ENCODE measurements around the gene MCCC2. TPM values are rescaled to one million over a fixed set of nuclear protein-coding genes. Genes with fewer than 3 reads are reported as not detected.
"Not testable (repeated sequence)": the region's sequence is repeated elsewhere in the genome, so short reads cannot be mapped to it uniquely, and the experiment has no call there.

MCCC2 gene
- total RNA-seq, 1 experiment from 2014 or later, result 51.1 TPM

GRCh38 chr5:71640408-71640807 is 53.3 kb downstream of the MCCC2 start:
- BruUV-seq (replicated peaks), result no TSS peak
- ChIA-PET CTCF (interaction anchor here (0.7 kb wide), 1 partner anchor 282 kb away, joined by 3 read pairs; no protein-coding TSS in a partner anchor), POLR2A (interaction anchor here (0.6 kb wide), 1 partner anchor 176 kb away, joined by 3 read pairs; no protein-coding TSS in a partner anchor)
- DNase-seq (ENCODE audit: unreplicated experiment), result no peak
- intact Hi-C loops (cut with micrococcal nuclease), result no loop called here
- H3K4me3 Mint-ChIP-seq (ENCODE audit: unreplicated experiment), result no peak overlapping the region
- no peak overlapping the region for H3K27ac Mint-ChIP-seq (ENCODE audit: low read depth, unreplicated experiment)
- H3K36me3 Mint-ChIP-seq (ENCODE audit: insufficient read depth, unreplicated experiment), result peaks cover 49% of the 10 kb centered on the region
- no peaks in the 10 kb centered on the region for H3K27me3 Mint-ChIP-seq (ENCODE audit: insufficient read depth, unreplicated experiment)
- H3K4me1 Mint-ChIP-seq (ENCODE audit: insufficient read depth, unreplicated experiment), result no peaks in the 10 kb centered on the region
- TF ChIP-seq, protein P1, sequence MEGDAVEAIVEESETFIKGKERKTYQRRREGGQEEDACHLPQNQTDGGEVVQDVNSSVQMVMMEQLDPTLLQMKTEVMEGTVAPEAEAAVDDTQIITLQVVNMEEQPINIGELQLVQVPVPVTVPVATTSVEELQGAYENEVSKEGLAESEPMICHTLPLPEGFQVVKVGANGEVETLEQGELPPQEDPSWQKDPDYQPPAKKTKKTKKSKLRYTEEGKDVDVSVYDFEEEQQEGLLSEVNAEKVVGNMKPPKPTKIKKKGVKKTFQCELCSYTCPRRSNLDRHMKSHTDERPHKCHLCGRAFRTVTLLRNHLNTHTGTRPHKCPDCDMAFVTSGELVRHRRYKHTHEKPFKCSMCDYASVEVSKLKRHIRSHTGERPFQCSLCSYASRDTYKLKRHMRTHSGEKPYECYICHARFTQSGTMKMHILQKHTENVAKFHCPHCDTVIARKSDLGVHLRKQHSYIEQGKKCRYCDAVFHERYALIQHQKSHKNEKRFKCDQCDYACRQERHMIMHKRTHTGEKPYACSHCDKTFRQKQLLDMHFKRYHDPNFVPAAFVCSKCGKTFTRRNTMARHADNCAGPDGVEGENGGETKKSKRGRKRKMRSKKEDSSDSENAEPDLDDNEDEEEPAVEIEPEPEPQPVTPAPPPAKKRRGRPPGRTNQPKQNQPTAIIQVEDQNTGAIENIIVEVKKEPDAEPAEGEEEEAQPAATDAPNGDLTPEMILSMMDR (IDR thresholded peaks at IDR 0.05; ENCODE audit: unreplicated experiment), result no peak
- no peaks in the 10 kb centered on the region for H3K9me3 Mint-ChIP-seq (ENCODE audit: unreplicated experiment)

DNA sequence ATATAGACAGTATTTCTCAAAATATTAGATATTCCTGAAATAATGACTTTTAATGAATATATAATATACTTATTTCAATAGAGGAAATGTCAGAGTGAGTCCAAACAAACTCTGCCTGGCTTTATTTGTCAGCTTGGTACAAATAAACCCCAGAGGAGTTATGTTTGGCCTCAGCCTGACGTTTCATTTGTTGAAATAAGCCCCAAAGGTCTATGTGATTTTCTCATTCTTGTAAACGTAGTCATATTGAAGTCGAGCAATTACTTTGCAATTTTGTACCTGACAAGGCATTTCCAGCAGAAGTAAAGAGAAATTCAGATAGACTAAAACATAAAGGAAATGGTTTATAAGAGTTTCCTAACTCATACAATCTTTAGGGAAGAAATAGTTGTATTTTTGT is 57.9 kb downstream of the MCCC2 start:
- TF ChIP-seq, protein P1 (IDR thresholded peaks at IDR 0.05; ENCODE audit: unreplicated experiment), result no peak
- CTCF ChIA-PET, result no interaction called here
- POLR2A ChIA-PET, result interaction anchor here (0.7 kb wide), 1 partner anchor 1040 kb away, joined by 3 read pairs; no protein-coding TSS in a partner anchor

GRCh38 chr5:71650940-71651339 is 63.8 kb downstream of the MCCC2 start:
- intact Hi-C loops (cut with micrococcal nuclease); H3K4me1 Mint-ChIP-seq (ENCODE audit: insufficient read depth, unreplicated experiment); H3K27me3 Mint-ChIP-seq (ENCODE audit: insufficient read depth, unreplicated experiment); POLR2A ChIA-PET; CTCF ChIA-PET; H3K27ac Mint-ChIP-seq (ENCODE audit: low read depth, unreplicated experiment); H3K9me3 Mint-ChIP-seq (ENCODE audit: unreplicated experiment); DNase-seq (ENCODE audit: unreplicated experiment); H3K4me3 Mint-ChIP-seq (ENCODE audit: unreplicated experiment); BruUV-seq (replicated peaks): not testable (repeated sequence)
- H3K36me3 Mint-ChIP-seq (ENCODE audit: insufficient read depth, unreplicated experiment), result peaks cover 82% of the 10 kb centered on the region

More for the DNA sequence above, 57.9 kb downstream of the MCCC2 start:
- no peaks in the 10 kb centered on the region for H3K27me3 Mint-ChIP-seq (ENCODE audit: insufficient read depth, unreplicated experiment)
- intact Hi-C loops (cut with micrococcal nuclease), result no loop called here
- BruUV-seq (replicated peaks), result no TSS peak
- no peak overlapping the region for H3K27ac Mint-ChIP-seq (ENCODE audit: low read depth, unreplicated experiment)
- no peaks in the 10 kb centered on the region for H3K9me3 Mint-ChIP-seq (ENCODE audit: unreplicated experiment)
- DNase-seq (ENCODE audit: unreplicated experiment), result no peak
- H3K4me1 Mint-ChIP-seq (ENCODE audit: insufficient read depth, unreplicated experiment), result no peaks in the 10 kb centered on the region
- H3K4me3 Mint-ChIP-seq (ENCODE audit: unreplicated experiment), result no peak overlapping the region
- H3K36me3 Mint-ChIP-seq (ENCODE audit: insufficient read depth, unreplicated experiment), result peaks cover 62% of the 10 kb centered on the region

GRCh38 chr5:71651579-71651978 is 64.4 kb downstream of the MCCC2 start:
- Mint-ChIP-seq H3K4me1 (ENCODE audit: insufficient read depth, unreplicated experiment) (no peaks in the 10 kb centered on the region), H3K4me3 (ENCODE audit: unreplicated experiment) (no peak overlapping the region), H3K9me3 (ENCODE audit: unreplicated experiment) (no peaks in the 10 kb centered on the region), H3K27ac (ENCODE audit: low read depth, unreplicated experiment) (no peak overlapping the region), H3K27me3 (ENCODE audit: insufficient read depth, unreplicated experiment) (no peaks in the 10 kb centered on the region), H3K36me3 (ENCODE audit: insufficient read depth, unreplicated experiment) (peaks cover 82% of the 10 kb centered on the region)
- CTCF ChIA-PET, result no interaction called here
- POLR2A ChIA-PET, result no interaction called here
- DNase-seq (ENCODE audit: unreplicated experiment), result no peak
- no TSS peak for BruUV-seq (replicated peaks)
- intact Hi-C loops (cut with micrococcal nuclease), result no loop called here
- TF ChIP-seq, protein P1 (IDR thresholded peaks at IDR 0.05; ENCODE audit: unreplicated experiment), result no peak

- Mint-ChIP-seq H3K27me3 (ENCODE audit: insufficient read depth, unreplicated experiment) (no peaks in the 10 kb centered on the region), H3K4me3 (ENCODE audit: unreplicated experiment) (no peak overlapping the region), H3K27ac (ENCODE audit: low read depth, unreplicated experiment) (no peak overlapping the region), H3K36me3 (ENCODE audit: insufficient read depth, unreplicated experiment) (peaks cover 83% of the 10 kb centered on the region), H3K9me3 (ENCODE audit: unreplicated experiment) (no peaks in the 10 kb centered on the region), H3K4me1 (ENCODE audit: insufficient read depth, unreplicated experiment) (no peaks in the 10 kb centered on the region)
- TF ChIP-seq, protein P1 (IDR thresholded peaks at IDR 0.05; ENCODE audit: unreplicated experiment), result no peak
- POLR2A ChIA-PET, result interaction anchor here (0.7 kb wide), 1 partner anchor 59 kb away, joined by 3 read pairs; no protein-coding TSS in a partner anchor
- DNase-seq (ENCODE audit: unreplicated experiment), result no peak
- no TSS peak for BruUV-seq (replicated peaks)
- intact Hi-C loops (cut with micrococcal nuclease), result no loop called here
- CTCF ChIA-PET, result interaction anchor here (0.7 to 1.1 kb wide), 2 partner anchors 105 to 656 kb away, joined by 3 to 7 read pairs; no protein-coding TSS in a partner anchor
Measured at GRCh38 chr5:71652349-71652748, 65.2 kb downstream of the MCCC2 start.

Measured in MCF 10A (cell line).